ENCODE data around the gene HOXB5. TPM values are rescaled to one million over a fixed set of nuclear protein-coding genes. Genes with fewer than 3 reads are reported as not detected.

HOXB5 gene
- total and polyA plus RNA-seq, 4 donors: 1.4 to 5.9 (median 3.6) TPM; not detected in 1

- WGBS, 2 donors: 29 to 46% methylated on average over 8 to 11 of the region's 11 CpGs
- DNase-seq (no peak), ATAC-seq (ENCODE audit: low FRiP score) (peak; percentile 44)
- intact Hi-C loops (cut with DNase I): no loop called here
- H3K27ac ChIP-seq (ENCODE audit: low read depth in 1 of 2, low read length in 2 of 2): no peak overlapping the region
- no peaks in the 10 kb centered on the region for H3K27me3 ChIP-seq (ENCODE audit: control insufficient read depth in 1 of 2, insufficient read depth in 2 of 2, low read length in 1 of 2)
- H3K9me3 ChIP-seq (ENCODE audit: control insufficient read depth, low read length): no peaks in the 10 kb centered on the region
- no peak overlapping the region for H3K4me3 ChIP-seq (ENCODE audit: low read length in 2 of 2)
- H3K4me1 ChIP-seq (ENCODE audit: control insufficient read depth in 1 of 2, insufficient read depth in 2 of 2, low read length in 2 of 2): no peaks in the 10 kb centered on the region
- H3K36me3 ChIP-seq (ENCODE audit: control insufficient read depth in 1 of 2, insufficient read depth in 2 of 2, low read length in 1 of 2): no peaks in the 10 kb centered on the region
Observed at GRCh38 chr17:48552466-48553189, 41.0 kb downstream of the HOXB5 start.

- Histone ChIP-seq H3K27me3 (ENCODE audit: control insufficient read depth in 1 of 2, insufficient read depth in 2 of 2, low read length in 1 of 2) (no peaks in the 10 kb centered on the region), H3K36me3 (ENCODE audit: control insufficient read depth in 1 of 2, insufficient read depth in 2 of 2, low read length in 1 of 2) (no peaks in the 10 kb centered on the region), H3K27ac (ENCODE audit: low read depth in 1 of 2, low read length in 2 of 2) (no peak overlapping the region), H3K4me3 (ENCODE audit: low read length in 2 of 2) (no peak overlapping the region), H3K4me1 (ENCODE audit: control insufficient read depth in 1 of 2, insufficient read depth in 2 of 2, low read length in 2 of 2) (no peaks in the 10 kb centered on the region), H3K9me3 (ENCODE audit: control insufficient read depth, low read length) (no peaks in the 10 kb centered on the region)
- DNase-seq (peak in 1 of 2 donors; percentile 76), ATAC-seq (ENCODE audit: low FRiP score) (no peak)
- intact Hi-C loops (cut with DNase I): no loop called here
- 72 to 79% methylated on average over 47 of the region's 47 CpGs for WGBS, 2 donors
Observed at GRCh38 chr17:48551596-48552465, 41.7 kb downstream of the HOXB5 start.

GRCh38 chr17:48551214-48551555 is 42.4 kb downstream of the HOXB5 start:
- H3K9me3 ChIP-seq (ENCODE audit: control insufficient read depth, low read length): no peaks in the 10 kb centered on the region
- intact Hi-C loops (cut with DNase I): no loop called here
- DNase-seq: no peak
- 86 to 91% methylated on average over 19 of the region's 19 CpGs for WGBS, 2 donors
- H3K36me3 ChIP-seq (ENCODE audit: control insufficient read depth in 1 of 2, insufficient read depth in 2 of 2, low read length in 1 of 2): no peaks in the 10 kb centered on the region
- H3K27ac ChIP-seq (ENCODE audit: low read depth in 1 of 2, low read length in 2 of 2): no peak overlapping the region
- ATAC-seq (ENCODE audit: low FRiP score): no peak
- no peak overlapping the region for H3K4me3 ChIP-seq (ENCODE audit: low read length in 2 of 2)
- H3K4me1 ChIP-seq (ENCODE audit: control insufficient read depth in 1 of 2, insufficient read depth in 2 of 2, low read length in 2 of 2): no peaks in the 10 kb centered on the region
- no peaks in the 10 kb centered on the region for H3K27me3 ChIP-seq (ENCODE audit: control insufficient read depth in 1 of 2, insufficient read depth in 2 of 2, low read length in 1 of 2)

GRCh38 chr17:48550502-48551213 is 42.9 kb downstream of the HOXB5 start:
- H3K4me3 ChIP-seq (ENCODE audit: low read length in 2 of 2): no peak overlapping the region
- ATAC-seq (ENCODE audit: low FRiP score): no peak
- H3K27me3 ChIP-seq (ENCODE audit: control insufficient read depth in 1 of 2, insufficient read depth in 2 of 2, low read length in 1 of 2): no peaks in the 10 kb centered on the region
- no peak overlapping the region for H3K27ac ChIP-seq (ENCODE audit: low read depth in 1 of 2, low read length in 2 of 2)
- no peaks in the 10 kb centered on the region for H3K36me3 ChIP-seq (ENCODE audit: control insufficient read depth in 1 of 2, insufficient read depth in 2 of 2, low read length in 1 of 2)
- no peaks in the 10 kb centered on the region for H3K4me1 ChIP-seq (ENCODE audit: control insufficient read depth in 1 of 2, insufficient read depth in 2 of 2, low read length in 2 of 2)
- 67 to 71% methylated on average over 70 of the region's 70 CpGs for WGBS, 2 donors
- intact Hi-C loops (cut with DNase I): no loop called here
- peak in 1 of 2 donors; percentile 79 for DNase-seq
- no peaks in the 10 kb centered on the region for H3K9me3 ChIP-seq (ENCODE audit: control insufficient read depth, low read length)

GRCh38 chr17:48549914-48550501 is 43.6 kb downstream of the HOXB5 start:
- Histone ChIP-seq H3K27ac (ENCODE audit: low read depth in 1 of 2, low read length in 2 of 2) (no peak overlapping the region), H3K9me3 (ENCODE audit: control insufficient read depth, low read length) (no peaks in the 10 kb centered on the region), H3K36me3 (ENCODE audit: control insufficient read depth in 1 of 2, insufficient read depth in 2 of 2, low read length in 1 of 2) (no peaks in the 10 kb centered on the region), H3K27me3 (ENCODE audit: control insufficient read depth in 1 of 2, insufficient read depth in 2 of 2, low read length in 1 of 2) (no peaks in the 10 kb centered on the region), H3K4me1 (ENCODE audit: control insufficient read depth in 1 of 2, insufficient read depth in 2 of 2, low read length in 2 of 2) (peaks cover 0 to 4% of the 10 kb centered on the region in 2 donors), H3K4me3 (ENCODE audit: low read length in 2 of 2) (no peak overlapping the region)
- intact Hi-C loops (cut with DNase I): no loop called here
- DNase-seq (no peak), ATAC-seq (ENCODE audit: low FRiP score) (no peak)
- WGBS, 2 donors: 69 to 76% methylated on average over 18 of the region's 18 CpGs

- Histone ChIP-seq H3K27me3 (ENCODE audit: control insufficient read depth in 1 of 2, insufficient read depth in 2 of 2, low read length in 1 of 2) (no peaks in the 10 kb centered on the region), H3K4me1 (ENCODE audit: control insufficient read depth in 1 of 2, insufficient read depth in 2 of 2, low read length in 2 of 2) (peaks cover 0 to 4% of the 10 kb centered on the region in 2 donors), H3K9me3 (ENCODE audit: control insufficient read depth, low read length) (no peaks in the 10 kb centered on the region), H3K36me3 (ENCODE audit: control insufficient read depth in 1 of 2, insufficient read depth in 2 of 2, low read length in 1 of 2) (no peaks in the 10 kb centered on the region), H3K4me3 (ENCODE audit: low read length in 2 of 2) (no peak overlapping the region), H3K27ac (ENCODE audit: low read depth in 1 of 2, low read length in 2 of 2) (no peak overlapping the region)
- intact Hi-C loops (cut with DNase I): no loop called here
- WGBS, 2 donors: 76 to 78% methylated on average over 3 of the region's 3 CpGs
- DNase-seq: no peak
- ATAC-seq (ENCODE audit: low FRiP score): no peak
Observed at GRCh38 chr17:48549281-48549630, 44.3 kb downstream of the HOXB5 start.

GRCh38 chr17:48548523-48549280 is 44.9 kb downstream of the HOXB5 start:
- Histone ChIP-seq H3K4me3 (ENCODE audit: low read length in 2 of 2) (no peak overlapping the region), H3K9me3 (ENCODE audit: control insufficient read depth, low read length) (no peaks in the 10 kb centered on the region), H3K27me3 (ENCODE audit: control insufficient read depth in 1 of 2, insufficient read depth in 2 of 2, low read length in 1 of 2) (no peaks in the 10 kb centered on the region), H3K4me1 (ENCODE audit: control insufficient read depth in 1 of 2, insufficient read depth in 2 of 2, low read length in 2 of 2) (peaks cover 0 to 4% of the 10 kb centered on the region in 2 donors), H3K36me3 (ENCODE audit: control insufficient read depth in 1 of 2, insufficient read depth in 2 of 2, low read length in 1 of 2) (no peaks in the 10 kb centered on the region), H3K27ac (ENCODE audit: low read depth in 1 of 2, low read length in 2 of 2) (peak overlapping the region; percentile 38 to 50)
- intact Hi-C loops (cut with DNase I): no loop called here
- ATAC-seq (ENCODE audit: low FRiP score): no peak
- 46 to 67% methylated on average over 6 of the region's 6 CpGs for WGBS, 2 donors
- no peak for DNase-seq

Data from aorta (tissue), 5 donors.